Keratinocyte (primary cell): Measurements from ENCODE around the gene TMEM238L. TPM values are rescaled to one million over a fixed set of nuclear protein-coding genes. Genes with fewer than 3 reads are reported as not detected.

ENCODE experiments used
- DNase-seq: peaks from one replicate; pipeline ENCODE4 v3.0.0-alpha.2; 2011; ENCODE audit warnings: low read depth, missing footprints, low spot score
- FAIRE-seq: peaks from 2 replicates; lab custom pipeline; 2011; peaks lifted over from hg19 to GRCh38; lab: Jason Lieb, UNC
- H2AFZ ChIP-seq: 2 replicates; pipeline ENCODE4 v1.6.0; 2012; ENCODE audit warnings: low read length, control low read depth, inconsistent platforms; ENCODE audit not compliant: control insufficient read depth
- H3K27ac ChIP-seq: 2 replicates; pipeline ENCODE4 v1.5.1; 2011; ENCODE audit warnings: low read length; ENCODE audit not compliant: control insufficient read depth, insufficient read depth
- H3K27me3 ChIP-seq: 3 replicates; pipeline ENCODE4 v1.6.0; 2011; ENCODE audit warnings: low read length; ENCODE audit not compliant: control insufficient read depth, insufficient read depth; ENCODE audit errors: extremely low read depth
- H3K36me3 ChIP-seq, 2 experiments: 2 replicates in 1 of 2; 3 replicates in 1 of 2; pipeline ENCODE4 v1.5.1; 2011; ENCODE audit warnings: low read length in 2 of 2, mild to moderate bottlenecking in 1 of 2; ENCODE audit not compliant: control insufficient read depth in 2 of 2, insufficient read depth in 2 of 2; ENCODE audit errors: extremely low read depth in 1 of 2
- H3K4me1 ChIP-seq: 3 replicates; pipeline ENCODE4 v1.5.1; 2011; ENCODE audit warnings: low read length; ENCODE audit not compliant: control insufficient read depth, insufficient read depth; ENCODE audit errors: extremely low read depth
- H3K4me2 ChIP-seq: 3 replicates; pipeline ENCODE4 v1.6.0; 2011; ENCODE audit warnings: low read depth, low read length; ENCODE audit not compliant: control insufficient read depth, insufficient read depth; ENCODE audit errors: extremely low read depth
- H3K4me3 ChIP-seq, 3 experiments: fragments of 200-600 bp in 1 of 3; sonication (generic) in 1 of 3; 2 replicates in 2 of 3; 3 replicates in 1 of 3; pipeline ENCODE4 v1.5.1; 2011 to 2016; ENCODE audit warnings: low read length in 3 of 3, mild to moderate bottlenecking in 3 of 3, control low read depth in 2 of 3, inconsistent platforms in 1 of 3, low read depth in 1 of 3, mixed read lengths in 1 of 3, mixed run types in 1 of 3, moderate library complexity in 1 of 3; ENCODE audit not compliant: control insufficient read depth in 2 of 3, insufficient read depth in 2 of 3; ENCODE audit errors: extremely low read depth in 1 of 3
- H3K79me2 ChIP-seq: 2 replicates; pipeline ENCODE4 v1.6.0; 2012; ENCODE audit warnings: low read length; ENCODE audit not compliant: control insufficient read depth, insufficient read depth
- H3K9ac ChIP-seq: 3 replicates; pipeline ENCODE4 v1.6.0; 2011; ENCODE audit warnings: low read length; ENCODE audit not compliant: control insufficient read depth, insufficient read depth; ENCODE audit errors: extremely low read depth
- H3K9me1 ChIP-seq: 3 replicates; pipeline ENCODE4 v1.6.0; 2011; ENCODE audit warnings: low read length; ENCODE audit not compliant: control insufficient read depth, insufficient read depth; ENCODE audit errors: extremely low read depth
- H3K9me3 ChIP-seq: 2 replicates; pipeline ENCODE4 v1.5.1; 2012; ENCODE audit warnings: low read depth, low read length; ENCODE audit not compliant: control insufficient read depth
- H4K20me1 ChIP-seq: 3 replicates; pipeline ENCODE4 v1.6.0; 2011; ENCODE audit warnings: low read length; ENCODE audit not compliant: control insufficient read depth, insufficient read depth; ENCODE audit errors: extremely low read depth
- EZH2 ChIP-seq: IDR thresholded peaks from one replicate; pipeline ENCODE4 v1.6.1; 2012; ENCODE audit warnings: inconsistent platforms, mild to moderate bottlenecking, low read length, moderate library complexity
- dilution Hi-C: fragments of 300-500 bp; cut with MboI; formaldehyde crosslinking; loops from one replicate; pipeline ENCODE4 v1.7.0; 2020; ENCODE audit warnings: low sequenced_read_pairs; ENCODE audit not compliant: extremely low pct_ligation_motif_present
- polyA plus RNA-seq, 5 experiments: library from polyadenylated mRNA; depleted of rRNA in 3 of 5; stranded (reverse) in 3 of 5; stranded (forward) in 1 of 5; unstranded in 1 of 5; fragments of >200 nt; gene quantifications; 1 replicate in 1 of 5; 2 replicates in 3 of 5; 3 replicates in 1 of 5; pipeline versions ENCODE4 v1.2.1 to v1.2.3, GENCODE V29; 2011 to 2012; ENCODE audit warnings: missing spikeins in 2 of 5, low read depth in 1 of 5, low replicate concordance in 1 of 5
- TF ChIP-seq, protein P1 (sequence below), 3 experiments: IDR thresholded peaks in 1 of 3; conservative IDR thresholded peaks in 1 of 3; optimal IDR thresholded peaks in 1 of 3; 2 replicates in 2 of 3; 3 replicates in 1 of 3; pipeline versions ENCODE3 to v1.5.1; 2011; ENCODE audit warnings: low read length in 3 of 3, mild to moderate bottlenecking in 3 of 3, moderate library complexity in 2 of 3, control low read depth in 1 of 3, inconsistent platforms in 1 of 3; ENCODE audit not compliant: insufficient read depth in 2 of 3; ENCODE audit errors: extremely low read depth in 1 of 3

Gene TMEM238L
- polyA plus RNA-seq, 1 donor (not counting 4 experiments of a cell fraction or from before 2014, with no cell fraction given) = not detected

DNA sequence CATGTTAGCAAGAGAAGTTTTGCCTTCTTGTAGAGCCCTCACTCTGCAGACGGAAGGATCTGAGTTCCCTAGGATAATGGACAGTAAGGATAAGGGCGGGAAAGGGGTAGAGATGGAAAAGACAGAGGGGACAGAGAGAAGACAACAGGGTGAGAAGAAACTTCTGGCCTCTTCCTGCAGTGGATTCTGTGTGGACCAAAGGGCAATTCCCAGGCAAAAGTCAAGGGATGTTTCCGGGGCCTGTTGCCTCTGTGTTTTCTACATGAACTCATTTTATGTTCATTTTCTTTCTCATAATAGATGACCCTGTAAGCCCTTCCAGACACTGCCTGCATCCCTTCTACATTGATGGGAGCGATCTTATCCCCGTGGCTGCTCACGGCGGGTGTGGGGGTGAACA, 647 bp upstream of the TMEM238L start:
- H3K27me3 ChIP-seq = no peaks in the 10 kb centered on the region
- no peaks in the 10 kb centered on the region for H3K9me3 ChIP-seq
- H3K36me3 ChIP-seq = no peaks in the 10 kb centered on the region
- dilution Hi-C loops = no loop called here
- no peaks in the 10 kb centered on the region for H3K9me1 ChIP-seq
- peaks cover 20% of the 10 kb centered on the region for H3K4me1 ChIP-seq
- no peak overlapping the region for H3K27ac ChIP-seq
- no peak overlapping the region for H2AFZ ChIP-seq
- H4K20me1 ChIP-seq = no peaks in the 10 kb centered on the region
- H3K4me3 ChIP-seq = no peak overlapping the region
- no peak overlapping the region for H3K9ac ChIP-seq
- no peak for TF ChIP-seq EZH2
- TF ChIP-seq, protein P1, sequence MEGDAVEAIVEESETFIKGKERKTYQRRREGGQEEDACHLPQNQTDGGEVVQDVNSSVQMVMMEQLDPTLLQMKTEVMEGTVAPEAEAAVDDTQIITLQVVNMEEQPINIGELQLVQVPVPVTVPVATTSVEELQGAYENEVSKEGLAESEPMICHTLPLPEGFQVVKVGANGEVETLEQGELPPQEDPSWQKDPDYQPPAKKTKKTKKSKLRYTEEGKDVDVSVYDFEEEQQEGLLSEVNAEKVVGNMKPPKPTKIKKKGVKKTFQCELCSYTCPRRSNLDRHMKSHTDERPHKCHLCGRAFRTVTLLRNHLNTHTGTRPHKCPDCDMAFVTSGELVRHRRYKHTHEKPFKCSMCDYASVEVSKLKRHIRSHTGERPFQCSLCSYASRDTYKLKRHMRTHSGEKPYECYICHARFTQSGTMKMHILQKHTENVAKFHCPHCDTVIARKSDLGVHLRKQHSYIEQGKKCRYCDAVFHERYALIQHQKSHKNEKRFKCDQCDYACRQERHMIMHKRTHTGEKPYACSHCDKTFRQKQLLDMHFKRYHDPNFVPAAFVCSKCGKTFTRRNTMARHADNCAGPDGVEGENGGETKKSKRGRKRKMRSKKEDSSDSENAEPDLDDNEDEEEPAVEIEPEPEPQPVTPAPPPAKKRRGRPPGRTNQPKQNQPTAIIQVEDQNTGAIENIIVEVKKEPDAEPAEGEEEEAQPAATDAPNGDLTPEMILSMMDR (optimal IDR thresholded peaks at IDR 0.05 in 1 of 3, IDR thresholded peaks at IDR 0.05 in 1 of 3, conservative IDR thresholded peaks at IDR 0.05 in 1 of 3; ENCODE audit: extremely low read depth in 1 of 3, insufficient read depth in 2 of 3, low read length in 3 of 3) = no peak
- FAIRE-seq (no peak), DNase-seq (no peak)
- H3K79me2 ChIP-seq = no peaks in the 10 kb centered on the region
- H3K4me2 ChIP-seq = no peak overlapping the region

- Histone ChIP-seq H3K9me1 (no peaks in the 10 kb centered on the region), H3K4me2 (peak overlapping the region; percentile 8), H2AFZ (no peak overlapping the region), H3K27me3 (no peaks in the 10 kb centered on the region), H3K4me1 (peaks cover 29% of the 10 kb centered on the region), H3K4me3 (no peak overlapping the region), H3K9ac (no peak overlapping the region), H3K27ac (no peak overlapping the region), H4K20me1 (no peaks in the 10 kb centered on the region), H3K36me3 (no peaks in the 10 kb centered on the region), H3K9me3 (no peaks in the 10 kb centered on the region), H3K79me2 (no peaks in the 10 kb centered on the region)
- no peak for TF ChIP-seq EZH2
- TF ChIP-seq, protein P1 (optimal IDR thresholded peaks at IDR 0.05 in 1 of 3, IDR thresholded peaks at IDR 0.05 in 1 of 3, conservative IDR thresholded peaks at IDR 0.05 in 1 of 3; ENCODE audit: extremely low read depth in 1 of 3, insufficient read depth in 2 of 3, low read length in 3 of 3) = no peak
- DNase-seq = no peak
- dilution Hi-C loops = no loop called here
- FAIRE-seq = no peak
These were observed 549 bp downstream of the TMEM238L start for GRCh38 chr17:10803350-10803749.
